Kidney (tissue), 14 donors: ENCODE results near the gene UBAP1. TPM values are rescaled to one million over a fixed set of nuclear protein-coding genes. Genes with fewer than 3 reads are reported as not detected.
A peak's percentile ranks its signal among the peaks of the same experiment; 100 is the strongest.

Source experiments
- DNase-seq, 5 donors: peaks; one replicate each; pipeline ENCODE4 v3.0.0-alpha.2; 2013 to 2020
- FAIRE-seq: peaks from 2 replicates; lab custom pipeline; 2012; peaks lifted over from hg19 to GRCh38; lab: Jason Lieb, UNC
- H3K27ac ChIP-seq, 2 donors: one replicate each; pipeline ENCODE4 v1.7.0; 2013; ENCODE audit warnings: low read depth in 2 of 2, low read length in 2 of 2, inconsistent platforms in 1 of 2
- H3K27me3 ChIP-seq: one replicate; pipeline ENCODE4 v1.7.1; 2013; ENCODE audit warnings: low read length, inconsistent platforms; ENCODE audit not compliant: control insufficient read depth, insufficient read depth
- H3K36me3 ChIP-seq, 3 donors: one replicate each; pipeline versions ENCODE4 v1.7.0 to v1.7.1; 2013; ENCODE audit warnings: low read length in 3 of 3, control low read depth in 1 of 3, inconsistent platforms in 1 of 3; ENCODE audit not compliant: insufficient read depth in 3 of 3, control insufficient read depth in 2 of 3
- H3K4me1 ChIP-seq, 3 donors: one replicate each; pipeline versions ENCODE4 v1.7.0 to v1.7.1; 2013; ENCODE audit warnings: low read length in 3 of 3, inconsistent platforms in 1 of 3, low read depth in 1 of 3; ENCODE audit not compliant: control insufficient read depth in 2 of 3, insufficient read depth in 2 of 3
- H3K4me3 ChIP-seq, 3 donors: one replicate each; pipeline versions ENCODE4 v1.7.0 to v1.8.1; 2013; ENCODE audit warnings: low read length in 3 of 3, control low read depth in 1 of 3, inconsistent platforms in 1 of 3
- H3K9ac ChIP-seq, 3 donors: one replicate each; pipeline versions ENCODE4 v1.7.0 to v1.7.1; 2013; ENCODE audit warnings: low read length in 3 of 3, control low read depth in 1 of 3, inconsistent platforms in 1 of 3
- H3K9me3 ChIP-seq, 3 donors: one replicate each; pipeline versions ENCODE4 v1.7.0 to v1.7.1; 2013; ENCODE audit warnings: low read length in 3 of 3, control low read depth in 1 of 3, inconsistent platforms in 1 of 3; ENCODE audit not compliant: control insufficient read depth in 2 of 3, insufficient read depth in 1 of 3
- intact Hi-C: fragments of 100-400 bp; cut with DNase I; formaldehyde crosslinking; loops from one replicate; pipeline ENCODE4 v1.11.1; 2022
- polyA plus RNA-seq: library from polyadenylated mRNA; stranded (reverse); fragments of 350-450 nt; fragmentation: Illumina TruSeq; extraction: RNeasy Lipid Tissue Mini Kit (QIAGEN cat#74804); gene quantifications from one replicate; pipeline ENCODE4 v1.2.3, GENCODE V29; 2014; ENCODE audit warnings: low read depth, low replicate concordance; ENCODE audit not compliant: insufficient read depth
- total RNA-seq: library from RNA; stranded (reverse); fragmentation: NEBNext Ultra II Directional; extraction: Animal tissue kit (Norgen Biotek cat#: 25700); gene quantifications from one replicate; pipeline ENCODE4 v1.2.1, GENCODE V29; 2021
- TF ChIP-seq, protein P1 (sequence below): IDR thresholded peaks from 3 replicates; pipeline ENCODE4 v1.5.1; 2012; ENCODE audit warnings: mild to moderate bottlenecking, moderate library complexity, borderline replicate concordance; ENCODE audit not compliant: insufficient read depth; ENCODE audit errors: extremely low read depth
- donor health status: control.
- donor health status: control.
- donor health status: control.
- donor health status: control.
- donor health status: control.
- donor health status: DM: yes; HTN: yes; CAD: no.
- donor health status: Normal renal cell carcinoma (clear cell type).

The UBAP1 gene
- total and polyA plus RNA-seq, 2 donors from 2014 or later, result 39.4 to 53.8 TPM

GRCh38 chr9:34254966-34255825 is 76.4 kb downstream of the UBAP1 start:
- no peak for DNase-seq
- no peaks in the 10 kb centered on the region for H3K27me3 ChIP-seq
- no peaks in the 10 kb centered on the region for H3K4me1 ChIP-seq
- no peak overlapping the region for H3K9ac ChIP-seq
- no peaks in the 10 kb centered on the region for H3K9me3 ChIP-seq
- no peak for FAIRE-seq
- intact Hi-C loops, result no loop called here
- TF ChIP-seq, protein P1, sequence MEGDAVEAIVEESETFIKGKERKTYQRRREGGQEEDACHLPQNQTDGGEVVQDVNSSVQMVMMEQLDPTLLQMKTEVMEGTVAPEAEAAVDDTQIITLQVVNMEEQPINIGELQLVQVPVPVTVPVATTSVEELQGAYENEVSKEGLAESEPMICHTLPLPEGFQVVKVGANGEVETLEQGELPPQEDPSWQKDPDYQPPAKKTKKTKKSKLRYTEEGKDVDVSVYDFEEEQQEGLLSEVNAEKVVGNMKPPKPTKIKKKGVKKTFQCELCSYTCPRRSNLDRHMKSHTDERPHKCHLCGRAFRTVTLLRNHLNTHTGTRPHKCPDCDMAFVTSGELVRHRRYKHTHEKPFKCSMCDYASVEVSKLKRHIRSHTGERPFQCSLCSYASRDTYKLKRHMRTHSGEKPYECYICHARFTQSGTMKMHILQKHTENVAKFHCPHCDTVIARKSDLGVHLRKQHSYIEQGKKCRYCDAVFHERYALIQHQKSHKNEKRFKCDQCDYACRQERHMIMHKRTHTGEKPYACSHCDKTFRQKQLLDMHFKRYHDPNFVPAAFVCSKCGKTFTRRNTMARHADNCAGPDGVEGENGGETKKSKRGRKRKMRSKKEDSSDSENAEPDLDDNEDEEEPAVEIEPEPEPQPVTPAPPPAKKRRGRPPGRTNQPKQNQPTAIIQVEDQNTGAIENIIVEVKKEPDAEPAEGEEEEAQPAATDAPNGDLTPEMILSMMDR, result no peak
- no peak overlapping the region for H3K27ac ChIP-seq
- no peak overlapping the region for H3K4me3 ChIP-seq
- peaks cover 0 to 23% (median 6%) of the 10 kb centered on the region in 3 donors for H3K36me3 ChIP-seq

DNA sequence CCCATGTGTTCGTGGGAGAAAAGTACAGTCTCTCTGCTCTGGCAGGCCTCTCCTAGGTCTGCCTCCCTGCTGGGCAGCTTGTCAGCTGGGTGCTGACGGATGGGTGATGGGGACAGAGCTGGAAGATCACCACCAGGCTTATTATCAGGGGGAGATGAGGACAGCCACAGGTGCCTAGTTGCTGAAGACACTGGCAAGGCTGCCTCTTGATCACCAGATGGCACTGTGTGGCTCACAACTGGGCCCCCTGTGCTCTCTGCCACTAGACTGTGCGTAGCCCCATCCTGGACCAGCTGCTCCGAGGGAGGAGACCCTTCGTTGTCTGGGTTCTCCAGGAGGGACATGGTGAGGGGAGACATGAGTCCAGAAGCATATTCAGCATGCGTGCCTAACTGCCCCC is 77.3 kb downstream of the UBAP1 start:
- H3K4me3 ChIP-seq, result no peak overlapping the region
- H3K27me3 ChIP-seq, result no peaks in the 10 kb centered on the region
- H3K9me3 ChIP-seq, result no peaks in the 10 kb centered on the region
- intact Hi-C loops, result no loop called here
- H3K36me3 ChIP-seq, result peaks cover 0 to 14% (median 6%) of the 10 kb centered on the region in 3 donors
- H3K9ac ChIP-seq, result no peak overlapping the region
- H3K27ac ChIP-seq, result no peak overlapping the region
- FAIRE-seq (no peak), DNase-seq (no peak)
- TF ChIP-seq, protein P1, result peak; percentile 17
- H3K4me1 ChIP-seq, result no peaks in the 10 kb centered on the region

DNA sequence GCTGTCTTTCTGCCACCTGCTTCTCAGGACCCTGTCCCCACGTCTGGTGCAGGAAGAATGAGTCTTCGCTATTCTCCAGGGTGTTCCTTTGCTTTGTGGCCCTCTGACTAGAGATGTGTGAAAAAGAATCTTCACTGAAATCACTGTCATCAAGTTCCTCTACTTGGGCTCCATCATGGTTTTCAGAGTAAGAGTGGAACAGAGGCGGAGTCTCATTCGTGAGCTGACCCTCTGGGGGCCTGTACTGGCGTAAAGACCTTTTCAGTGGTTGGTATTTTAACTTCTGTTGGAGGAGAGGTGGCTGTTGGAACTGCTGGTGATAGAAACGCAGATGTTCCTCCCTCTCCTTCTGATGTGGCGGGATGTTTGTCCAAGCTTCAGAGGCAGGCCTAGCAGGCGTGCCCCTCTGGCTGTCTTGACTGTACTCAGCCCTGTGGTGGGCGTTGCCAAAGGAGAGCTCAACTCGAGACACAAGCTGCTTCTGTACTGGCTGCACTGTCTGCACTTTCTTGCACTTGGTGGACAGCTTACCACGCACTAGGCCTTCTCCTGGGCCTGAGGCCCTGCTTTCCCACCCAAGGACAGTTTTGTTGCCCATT is 78.2 kb downstream of the UBAP1 start:
- intact Hi-C loops, result no loop called here
- TF ChIP-seq, protein P1, result no peak

More for the DNA sequence above, 78.2 kb downstream of the UBAP1 start:
- Histone ChIP-seq H3K27me3 (no peaks in the 10 kb centered on the region), H3K9ac (no peak overlapping the region), H3K27ac (no peak overlapping the region), H3K36me3 (peaks cover 0 to 4% (median under 1%) of the 10 kb centered on the region in 3 donors), H3K4me3 (no peak overlapping the region), H3K4me1 (no peaks in the 10 kb centered on the region), H3K9me3 (no peaks in the 10 kb centered on the region)
- DNase-seq, result no peak
- FAIRE-seq, result no peak
